ENCODE results near the gene TIPARP.
A peak's percentile ranks its signal among the peaks of the same experiment; 100 is the strongest.
"Not testable (repeated sequence)": the region's sequence is repeated elsewhere in the genome, so short reads cannot be mapped to it uniquely, and the experiment has no call there.

Gene TIPARP

DNA sequence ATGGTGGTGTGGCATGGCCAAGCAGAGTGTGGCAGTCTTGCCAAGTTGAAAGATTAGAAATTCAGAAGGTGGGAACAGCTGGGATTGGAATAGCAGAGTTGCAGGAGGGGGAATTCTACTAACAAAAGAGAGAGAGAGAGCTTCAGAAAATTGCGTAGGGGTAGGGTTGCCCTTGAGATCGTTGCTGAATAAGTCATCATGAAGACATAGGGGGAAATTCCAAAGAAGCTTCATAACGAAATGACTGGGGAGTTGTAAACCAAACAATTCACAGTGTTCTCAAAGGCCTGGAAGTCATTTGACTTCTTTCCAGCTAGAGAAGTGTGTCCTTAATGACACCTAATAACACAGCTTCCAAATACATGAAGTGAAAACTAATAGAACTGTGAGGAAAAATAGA lies 26.3 kb upstream of the TIPARP start:
- no peak for DNase-seq

GRCh38 chr3:156649681-156650080 lies 24.7 kb upstream of the TIPARP start:
- DNase-seq: no peak

DNA sequence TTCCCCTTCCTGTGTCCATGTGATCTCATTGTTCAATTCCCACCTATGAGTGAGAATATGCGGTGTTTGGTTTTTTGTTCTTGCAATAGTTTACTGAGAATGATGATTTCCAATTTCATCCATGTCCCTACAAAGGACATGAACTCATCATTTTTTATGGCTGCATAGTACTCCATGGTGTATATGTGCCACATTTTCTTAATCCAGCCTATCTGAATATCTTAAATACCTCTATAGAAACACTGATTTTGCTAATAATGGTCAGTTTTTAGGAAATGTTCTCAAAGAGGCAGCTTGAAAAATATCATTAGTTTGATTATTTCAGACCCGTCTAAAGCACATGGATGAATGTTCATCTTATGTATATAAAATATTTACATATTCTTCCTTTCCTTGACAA lies 21.7 kb upstream of the TIPARP start:
- not testable (repeated sequence) for DNase-seq

DNA sequence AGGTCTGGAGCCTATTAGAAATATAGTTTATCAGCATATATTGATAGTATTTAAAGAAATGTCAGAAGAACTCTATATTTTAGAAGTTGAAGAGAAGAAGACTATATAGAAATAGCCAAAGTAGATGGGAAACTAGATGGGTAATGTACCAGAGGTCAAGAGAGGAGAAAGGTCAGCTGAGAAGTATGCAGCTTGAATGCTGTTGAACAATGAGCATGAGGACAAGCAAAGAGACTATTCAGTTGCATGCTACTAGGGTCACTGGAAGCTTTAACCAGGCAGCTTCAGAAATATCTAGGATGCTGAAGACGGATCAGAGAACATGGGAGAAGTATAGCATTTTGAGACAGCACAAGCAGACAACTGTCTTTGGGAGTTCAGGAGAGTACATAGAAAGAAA lies 19.6 kb upstream of the TIPARP start:
- DNase-seq: no peak

- DNase-seq: no peak
Observed at GRCh38 chr3:156655819-156656550, 18.4 kb upstream of the TIPARP start.

GRCh38 chr3:156657440-156657839 lies 16.9 kb upstream of the TIPARP start:
- DNase-seq: no peak

DNA sequence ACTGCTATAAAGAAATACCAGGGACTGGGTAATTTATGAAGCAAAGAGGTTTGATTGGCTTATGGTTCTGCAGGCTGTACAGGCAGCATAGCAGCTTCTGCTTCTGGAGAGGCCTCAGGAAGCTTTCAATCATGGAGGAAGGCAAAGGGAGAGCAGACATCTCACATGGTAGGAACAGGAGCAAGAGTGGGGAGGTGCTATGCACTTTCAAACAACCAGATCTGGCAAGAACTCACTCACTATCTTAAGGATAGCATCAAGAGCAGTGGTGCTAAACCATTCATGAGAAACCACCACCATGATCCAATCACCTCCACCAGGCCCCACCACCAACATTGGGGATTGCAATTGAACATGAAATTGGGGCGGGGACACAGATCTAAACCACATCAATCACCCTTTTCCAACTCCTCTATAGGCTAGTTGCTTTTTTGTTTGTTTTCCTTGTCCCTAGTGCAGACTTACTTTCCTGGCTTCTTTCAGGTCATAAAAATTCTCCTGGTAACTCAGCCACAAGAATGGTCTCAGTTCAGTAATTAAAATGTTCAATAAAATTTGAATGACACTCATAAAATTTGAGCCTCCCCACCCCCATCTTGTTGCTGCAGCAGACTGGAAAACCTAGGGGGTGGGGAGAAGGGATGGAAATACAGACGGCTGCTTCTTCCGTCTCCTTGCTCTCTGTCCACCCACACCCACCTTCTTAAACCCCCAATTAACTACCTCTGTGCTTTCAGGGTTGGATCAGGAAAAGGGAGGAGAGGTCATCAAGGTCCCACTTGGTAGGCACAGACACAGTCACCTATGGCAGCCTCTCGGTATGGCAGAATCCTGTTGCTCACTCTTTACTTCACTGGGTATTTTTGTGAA lies 16.3 kb upstream of the TIPARP start:
- no peak for DNase-seq

GRCh38 chr3:156658732-156659090 lies 15.7 kb upstream of the TIPARP start:
- DNase-seq: no peak

- no peak for DNase-seq
Observed at GRCh38 chr3:156659260-156659659, 15.1 kb upstream of the TIPARP start.

DNA sequence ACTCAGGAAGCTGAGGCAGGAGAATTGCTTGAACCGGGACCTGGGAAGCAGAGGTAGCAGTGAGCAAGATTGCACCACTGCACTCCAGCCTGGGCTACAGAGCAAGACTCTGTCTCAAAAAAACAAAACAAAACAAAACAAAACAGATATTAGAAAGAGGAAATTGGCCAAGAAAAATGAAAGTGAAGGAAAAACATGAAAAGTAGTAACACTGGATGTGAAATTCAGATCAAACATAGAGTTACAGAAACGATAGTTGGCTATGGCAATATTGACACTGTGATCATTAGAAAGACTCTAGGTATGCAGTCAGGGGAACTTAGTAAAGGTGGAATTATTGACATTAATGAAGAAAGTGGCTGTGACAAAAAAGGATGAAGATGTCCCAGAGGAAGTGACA lies 13.2 kb upstream of the TIPARP start:
- no peak for DNase-seq

GRCh38 chr3:156664011-156664830 lies 10.2 kb upstream of the TIPARP start:
- DNase-seq: no peak

GRCh38 chr3:156664831-156665178 lies 9.6 kb upstream of the TIPARP start:
- DNase-seq: no peak

- DNase-seq: no peak
Observed at GRCh38 chr3:156665291-156665690, 9.1 kb upstream of the TIPARP start.

GRCh38 chr3:156666073-156666472 lies 8.3 kb upstream of the TIPARP start:
- no peak for DNase-seq

DNA sequence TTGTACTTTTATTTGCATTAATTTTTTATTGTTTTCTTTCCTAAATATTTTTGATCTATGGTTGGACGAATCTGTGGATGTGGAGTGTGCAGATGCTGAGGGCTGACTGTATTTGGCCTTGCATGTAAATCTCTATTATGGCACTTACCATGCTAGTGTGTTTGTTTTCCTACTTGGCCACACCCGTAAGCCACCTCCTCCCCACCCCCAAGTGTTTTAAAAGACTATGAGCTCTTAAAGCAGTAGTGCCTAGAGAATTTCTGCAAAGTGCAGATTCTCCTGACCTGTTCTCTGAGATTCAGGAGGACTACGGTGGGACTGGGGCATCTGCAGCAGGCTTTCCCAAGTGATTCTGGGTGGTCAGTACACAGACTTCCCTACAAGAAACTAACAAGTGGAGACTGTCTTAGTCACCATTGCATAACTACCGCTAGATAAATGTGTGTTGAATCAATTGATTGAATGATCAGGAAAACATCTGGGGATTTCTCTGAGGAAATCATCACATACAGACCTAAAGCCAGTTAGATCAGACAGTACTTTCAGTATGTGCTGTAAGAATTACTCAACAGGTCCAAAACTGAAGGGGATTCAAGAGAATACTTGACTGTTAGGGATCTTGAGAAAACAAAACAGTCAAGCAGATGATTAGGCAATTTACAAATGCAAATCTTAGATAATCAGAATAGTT lies 6.2 kb upstream of the TIPARP start:
- no peak for DNase-seq

DNA sequence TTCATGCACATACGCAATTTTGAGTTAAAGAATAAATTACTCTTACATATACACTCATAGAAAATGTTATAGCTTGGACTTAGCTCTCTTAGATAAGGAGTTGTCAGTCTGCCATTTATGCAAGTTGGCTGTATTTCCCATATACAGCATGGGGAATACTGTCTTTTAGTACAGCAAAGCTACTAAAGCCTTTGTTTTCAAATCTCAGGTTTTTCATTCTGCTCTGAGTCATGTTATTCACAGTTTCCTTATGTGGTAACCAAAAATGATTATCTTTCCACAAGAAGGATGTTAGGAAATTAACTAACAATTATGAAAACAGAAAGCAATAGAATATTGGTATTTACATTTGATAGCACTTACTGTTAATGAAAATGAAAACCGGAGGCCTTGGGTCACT lies 4.3 kb upstream of the TIPARP start:
- DNase-seq: no peak

- no peak for DNase-seq
Observed at GRCh38 chr3:156670652-156671051, 3.7 kb upstream of the TIPARP start.

- DNase-seq: no peak
Observed at GRCh38 chr3:156673732-156674045, 701 bp upstream of the TIPARP start.

GRCh38 chr3:156674911-156675829 lies 780 bp downstream of the TIPARP start:
- peak; percentile 21 to 39 for DNase-seq

DNA sequence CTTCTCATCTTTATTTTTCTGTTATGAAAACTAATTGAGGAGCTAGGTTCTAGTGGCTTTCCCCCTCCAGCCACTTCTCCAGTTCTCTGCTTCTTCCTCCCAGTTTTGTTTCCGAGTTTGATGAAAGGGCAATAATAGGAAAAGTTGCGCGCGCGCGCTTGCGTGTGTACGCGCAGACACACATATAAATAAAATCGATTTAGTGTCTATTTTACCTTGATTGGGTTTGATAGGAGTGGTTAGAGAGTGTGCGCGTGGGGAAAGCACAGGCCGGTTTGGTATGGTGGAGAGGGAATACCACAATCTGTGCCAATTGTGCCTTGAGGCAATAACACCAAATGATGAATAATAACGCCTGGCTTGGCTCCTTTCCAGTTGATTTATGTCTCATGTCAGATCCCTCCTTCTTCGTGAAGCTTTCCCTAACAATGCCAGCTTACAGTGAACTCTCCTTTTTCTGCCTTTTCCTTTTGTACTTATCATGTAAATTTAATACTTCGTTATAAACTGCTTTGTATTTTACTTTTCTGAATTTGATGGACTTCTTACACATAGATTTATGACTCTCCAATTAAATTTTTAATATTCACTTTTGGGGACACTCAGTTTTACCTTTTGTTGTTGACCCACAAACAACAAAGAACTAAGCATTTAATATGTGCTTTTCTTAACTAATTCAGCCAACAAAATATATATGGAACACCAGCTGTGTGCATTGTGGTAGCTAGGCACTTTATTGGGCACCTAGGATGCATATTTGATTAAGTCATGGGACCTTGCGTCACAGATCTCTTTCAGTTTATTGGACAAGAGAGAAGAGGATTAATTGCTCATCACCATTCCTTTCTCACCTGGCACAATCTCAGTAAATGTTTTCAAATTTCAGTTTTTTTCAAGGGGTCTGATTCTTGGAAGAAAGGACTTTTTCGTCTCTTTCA lies 1.7 kb downstream of the TIPARP start:
- DNase-seq: peak in 1 of 2 experiments; percentile 10

Data from stimulated activated CD4-positive, alpha-beta T cell treated with anti-CD3 and anti-CD28 coated beads, Interleukin-4, amount 100 ng/mL, for 4 hours (primary cell).